ENCODE results near the gene THOC6. TPM values are rescaled to one million over a fixed set of nuclear protein-coding genes. Genes with fewer than 3 reads are reported as not detected.
"Not testable (repeated sequence)": the region's sequence is repeated elsewhere in the genome, so short reads cannot be mapped to it uniquely, and the experiment has no call there.

Gene THOC6
- total and polyA plus RNA-seq, 3 experiments from 2014 or later = 46.2 to 59.4 (median 56.8) TPM

- H3K4me3 Mint-ChIP-seq = peak overlapping the region in 2 of 7 donors; percentile 8 to 58
- Histone ChIP-seq H3K4me3 (ENCODE audit: low read length) (no peak overlapping the region), H3K27me3 (ENCODE audit: insufficient read depth, low read length, poor library complexity, severe bottlenecking) (peaks cover 7% of the 10 kb centered on the region), H3K36me3 (ENCODE audit: insufficient read depth, low read length) (no peaks in the 10 kb centered on the region), H3K4me1 (ENCODE audit: insufficient read depth, low read length) (peaks cover 25% of the 10 kb centered on the region), H3K9me3 (ENCODE audit: low read length) (no peaks in the 10 kb centered on the region), H3K27ac (ENCODE audit: low read depth, low read length) (no peak overlapping the region)
- peaks cover under 1 to 3% of the 10 kb centered on the region in 2 donors for H3K27me3 Mint-ChIP-seq
- DNase-seq = no peak
- H3K36me3 Mint-ChIP-seq = peaks cover 0 to 20% (median 6%) of the 10 kb centered on the region in 3 donors
- H3K4me1 Mint-ChIP-seq = peaks cover 29 to 62% (median 48%) of the 10 kb centered on the region in 3 donors
- ChIA-PET POLR2A (interaction anchor here (1.2 kb wide), 1 partner anchor 8 kb away, joined by 4 read pairs; no protein-coding TSS in a partner anchor), CTCF (interaction anchor here (1.8 to 6.3 kb wide), 3 partner anchors 8 to 79 kb away, joined by 5 to 94 read pairs (median 31); no protein-coding TSS in a partner anchor)
- no peaks in the 10 kb centered on the region for H3K9me3 Mint-ChIP-seq
- H3K27ac Mint-ChIP-seq = peak overlapping the region in 1 of 8 donors; percentile 31
These were observed 26.7 kb downstream of the THOC6 start for GRCh38 chr16:3050487-3050886.

DNA sequence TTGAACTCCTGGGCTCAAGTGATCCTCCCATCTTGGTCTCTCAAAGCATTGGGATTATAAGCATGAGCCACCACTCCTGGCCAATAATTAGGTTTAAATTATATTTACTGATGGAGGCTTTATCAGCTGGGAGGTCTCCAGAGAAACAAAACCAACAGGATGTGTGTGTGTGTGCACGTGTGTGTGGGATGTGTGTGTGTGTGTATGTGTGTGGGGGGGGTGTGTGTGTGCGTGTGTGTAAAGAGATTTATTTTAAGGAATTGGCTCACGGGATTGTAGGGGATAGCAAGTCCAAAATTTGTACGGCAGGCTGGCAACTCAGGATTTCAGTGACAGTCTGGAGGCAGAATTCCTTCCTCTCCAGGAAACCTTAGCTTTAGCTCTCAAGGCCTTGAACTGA lies 27.2 kb downstream of the THOC6 start:
- Histone ChIP-seq H3K4me3 (ENCODE audit: low read length) (no peak overlapping the region), H3K27me3 (ENCODE audit: insufficient read depth, low read length, poor library complexity, severe bottlenecking) (peaks cover 7% of the 10 kb centered on the region), H3K36me3 (ENCODE audit: insufficient read depth, low read length) (no peaks in the 10 kb centered on the region), H3K9me3 (ENCODE audit: low read length) (no peaks in the 10 kb centered on the region), H3K27ac (ENCODE audit: low read depth, low read length) (no peak overlapping the region), H3K4me1 (ENCODE audit: insufficient read depth, low read length) (peaks cover 25% of the 10 kb centered on the region)
- peaks cover 32 to 64% (median 53%) of the 10 kb centered on the region in 3 donors for H3K4me1 Mint-ChIP-seq
- no peak overlapping the region for H3K4me3 Mint-ChIP-seq
- CTCF ChIA-PET = interaction anchor here (1.2 to 6.3 kb wide), 4 partner anchors 9 to 78 kb away, joined by 3 to 94 read pairs (median 4); no protein-coding TSS in a partner anchor
- no peak for DNase-seq
- POLR2A ChIA-PET = interaction anchor here (0.6 kb wide), 1 partner anchor 79 kb away, joined by 3 read pairs; no protein-coding TSS in a partner anchor
- no peaks in the 10 kb centered on the region for H3K9me3 Mint-ChIP-seq
- H3K27me3 Mint-ChIP-seq = peaks cover 0 to 2% of the 10 kb centered on the region in 2 donors
- peaks cover 0 to 22% (median 6%) of the 10 kb centered on the region in 3 donors for H3K36me3 Mint-ChIP-seq
- H3K27ac Mint-ChIP-seq = peak overlapping the region in 1 of 8 donors; percentile 25

DNA sequence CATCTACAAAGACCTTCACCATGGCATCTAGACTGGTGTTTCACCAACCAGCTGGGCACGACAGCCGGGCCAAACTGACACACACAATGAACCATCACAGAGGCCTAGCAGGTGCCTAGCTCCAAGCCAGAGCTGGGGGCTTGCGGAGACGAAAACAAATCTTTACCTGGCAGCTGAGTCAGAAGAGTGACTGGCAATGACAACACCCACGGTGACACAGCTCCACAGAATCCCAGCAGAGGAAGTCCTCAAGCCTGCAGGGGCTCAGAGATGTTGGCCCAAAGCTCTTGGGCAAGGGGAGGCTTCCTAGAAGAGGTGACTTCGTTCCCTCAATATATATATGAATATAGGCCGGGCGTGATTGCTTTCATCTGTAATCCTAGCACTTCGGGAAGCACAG lies 27.7 kb downstream of the THOC6 start:
- no peak for DNase-seq
- H3K27ac Mint-ChIP-seq = peak overlapping the region in 3 of 8 donors; percentile 29 to 85 (median 52)
- no peak overlapping the region for H3K27ac ChIP-seq (ENCODE audit: low read depth, low read length)

DNA sequence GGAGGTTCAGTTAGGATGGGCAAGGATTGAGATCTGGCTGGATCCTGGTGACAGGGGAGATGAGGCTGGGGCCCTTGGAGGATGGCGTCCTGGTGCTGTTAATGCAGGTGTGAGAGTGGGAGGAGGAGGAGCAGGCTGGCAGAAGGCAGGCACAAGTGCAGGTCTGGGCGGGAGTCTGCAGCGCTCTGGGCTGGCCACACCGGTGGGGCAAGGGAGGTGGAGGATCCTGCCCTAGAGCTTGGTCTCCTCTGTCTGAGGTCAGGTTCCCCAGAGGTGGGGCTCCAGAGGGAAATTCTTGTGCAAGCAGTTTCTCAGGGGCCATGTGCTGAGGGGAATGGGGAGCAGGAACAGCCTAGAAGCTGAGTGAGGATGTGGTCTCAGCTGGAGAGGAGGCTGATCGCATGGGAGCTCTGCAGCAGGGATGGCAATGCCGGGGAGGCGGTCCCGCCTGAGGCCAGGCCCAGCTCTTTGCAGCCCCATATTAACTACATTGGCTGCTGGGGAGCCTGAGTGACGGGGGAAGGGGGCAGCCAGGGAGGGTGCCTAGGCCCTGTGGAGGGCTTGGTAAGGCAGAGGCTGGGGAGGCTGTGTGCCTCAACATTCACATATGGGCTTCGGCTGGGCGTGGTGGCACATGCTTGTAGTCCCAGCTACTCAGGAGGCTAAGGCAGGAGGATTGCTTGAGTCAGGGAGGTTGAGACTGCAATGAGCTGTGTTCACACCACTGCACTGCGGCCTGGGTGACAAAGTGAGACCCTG lies 28.9 kb downstream of the THOC6 start:
- H3K9me3 Mint-ChIP-seq; H3K9me3 ChIP-seq (ENCODE audit: low read length); DNase-seq; H3K27ac ChIP-seq (ENCODE audit: low read depth, low read length); H3K36me3 ChIP-seq (ENCODE audit: insufficient read depth, low read length); H3K4me3 Mint-ChIP-seq; H3K4me3 ChIP-seq (ENCODE audit: low read length); POLR2A ChIA-PET; H3K27me3 Mint-ChIP-seq; H3K27me3 ChIP-seq (ENCODE audit: insufficient read depth, low read length, poor library complexity, severe bottlenecking): not testable (repeated sequence)
- Mint-ChIP-seq H3K4me1 (peaks cover 40 to 72% (median 64%) of the 10 kb centered on the region in 3 donors), H3K36me3 (peaks cover 0 to 26% (median 6%) of the 10 kb centered on the region in 3 donors), H3K27ac (peak overlapping the region in 2 of 8 donors; percentile 42 to 70)
- CTCF ChIA-PET = interaction anchor here (6.3 kb wide), 1 partner anchor 21 kb away, joined by 94 read pairs; no protein-coding TSS in a partner anchor
- peaks cover 27% of the 10 kb centered on the region for H3K4me1 ChIP-seq (ENCODE audit: insufficient read depth, low read length)

More for the DNA sequence above, 27.7 kb downstream of the THOC6 start:
- ChIA-PET POLR2A (interaction anchor here (0.6 kb wide), 2 partner anchors 10 to 78 kb away, joined by 3 to 6 read pairs; no protein-coding TSS in a partner anchor), CTCF (interaction anchor here (1.2 to 6.3 kb wide), 4 partner anchors 8 to 78 kb away, joined by 3 to 94 read pairs (median 4); no protein-coding TSS in a partner anchor)
- Mint-ChIP-seq H3K4me3 (peak overlapping the region in 1 of 7 donors; percentile 32), H3K9me3 (no peaks in the 10 kb centered on the region), H3K36me3 (peaks cover 0 to 22% (median 6%) of the 10 kb centered on the region in 3 donors), H3K4me1 (peaks cover 32 to 67% (median 55%) of the 10 kb centered on the region in 3 donors), H3K27me3 (peaks cover 0 to 2% of the 10 kb centered on the region in 2 donors)
- Histone ChIP-seq H3K27me3 (ENCODE audit: insufficient read depth, low read length, poor library complexity, severe bottlenecking) (peaks cover 7% of the 10 kb centered on the region), H3K4me3 (ENCODE audit: low read length) (no peak overlapping the region), H3K9me3 (ENCODE audit: low read length) (no peaks in the 10 kb centered on the region), H3K36me3 (ENCODE audit: insufficient read depth, low read length) (no peaks in the 10 kb centered on the region), H3K4me1 (ENCODE audit: insufficient read depth, low read length) (peaks cover 23% of the 10 kb centered on the region)

DNA sequence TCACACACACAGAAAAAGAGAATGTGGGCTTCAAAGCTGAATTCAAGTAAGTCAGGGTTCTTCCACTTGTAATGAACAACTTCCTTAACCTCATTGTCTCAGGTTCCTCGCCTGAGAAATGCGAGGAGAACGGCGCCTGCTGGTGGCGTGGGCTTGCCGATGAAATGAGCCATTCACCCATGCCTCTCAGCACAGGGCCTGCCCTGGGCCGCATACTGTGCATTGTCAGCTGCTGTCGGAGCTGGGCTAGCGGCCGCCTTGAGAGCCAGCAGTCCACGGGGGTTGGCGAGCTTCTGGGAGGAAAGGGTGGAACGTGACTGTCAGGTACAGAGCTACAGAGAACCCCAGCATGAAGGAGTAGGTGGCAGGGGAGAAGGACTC lies 29.5 kb downstream of the THOC6 start:
- H3K4me3 ChIP-seq (ENCODE audit: low read length); H3K4me3 Mint-ChIP-seq; H3K9me3 ChIP-seq (ENCODE audit: low read length); POLR2A ChIA-PET; H3K27ac Mint-ChIP-seq; H3K36me3 ChIP-seq (ENCODE audit: insufficient read depth, low read length); H3K27me3 ChIP-seq (ENCODE audit: insufficient read depth, low read length, poor library complexity, severe bottlenecking); CTCF ChIA-PET; H3K9me3 Mint-ChIP-seq; H3K27ac ChIP-seq (ENCODE audit: low read depth, low read length); DNase-seq; H3K27me3 Mint-ChIP-seq: not testable (repeated sequence)
- Mint-ChIP-seq H3K4me1 (peaks cover 38 to 71% (median 61%) of the 10 kb centered on the region in 3 donors), H3K36me3 (peaks cover 0 to 26% (median 6%) of the 10 kb centered on the region in 3 donors)
- H3K4me1 ChIP-seq (ENCODE audit: insufficient read depth, low read length) = peaks cover 29% of the 10 kb centered on the region

DNA sequence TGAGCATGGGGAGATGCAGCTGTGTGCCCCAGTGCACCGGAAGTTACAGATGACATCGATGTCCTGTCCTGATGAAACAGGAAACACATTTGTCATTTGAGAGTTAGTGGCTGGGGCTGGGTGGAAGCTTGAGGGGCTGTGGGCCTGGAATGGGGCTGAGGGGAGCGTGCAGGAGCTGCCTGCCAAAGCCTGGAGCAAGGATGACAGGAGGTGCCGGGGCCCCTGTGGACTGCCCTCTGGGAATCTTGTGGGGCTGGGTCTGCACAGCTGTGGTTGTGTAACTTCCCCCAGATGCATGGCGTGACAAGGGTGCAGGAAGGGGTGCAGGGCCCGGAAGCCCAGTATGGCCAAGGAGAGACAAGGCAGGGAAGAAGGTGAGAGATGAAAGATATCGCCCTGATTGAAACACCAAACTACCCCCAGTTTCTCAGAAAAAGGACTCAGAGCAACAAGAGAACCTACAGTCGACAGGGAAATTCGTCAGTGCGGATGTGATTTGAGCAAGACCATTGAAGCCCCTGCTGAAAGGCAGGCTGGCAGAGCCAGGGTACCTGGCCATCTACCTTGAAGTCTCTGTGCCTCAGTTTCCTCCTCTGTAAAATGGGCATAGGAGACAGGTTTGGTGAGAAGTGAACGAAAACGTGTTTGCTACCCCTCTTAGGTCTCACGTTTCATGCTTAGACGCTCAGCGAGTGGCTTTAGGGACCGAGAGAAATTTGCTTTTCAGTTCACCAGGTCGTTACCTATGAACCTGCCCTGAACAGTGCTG lies 31.3 kb downstream of the THOC6 start:
- no peaks in the 10 kb centered on the region for H3K36me3 ChIP-seq (ENCODE audit: insufficient read depth, low read length)
- peaks cover 43 to 75% (median 58%) of the 10 kb centered on the region in 3 donors for H3K4me1 Mint-ChIP-seq
- no peaks in the 10 kb centered on the region for H3K9me3 Mint-ChIP-seq
- CTCF ChIA-PET = interaction anchor here (2.0 to 6.4 kb wide), 3 partner anchors 25 to 75 kb away, joined by 4 to 190 read pairs (median 82); partner anchors contain the start of gene ZNF213
- peak overlapping the region; percentile 55 to 81 (median 75) for H3K4me3 Mint-ChIP-seq
- no peak for DNase-seq
- H3K27me3 ChIP-seq (ENCODE audit: insufficient read depth, low read length, poor library complexity, severe bottlenecking) = no peaks in the 10 kb centered on the region
- POLR2A ChIA-PET = interaction anchor here (0.5 to 2.0 kb wide), 5 partner anchors 24 to 387 kb away, joined by 3 to 8 read pairs (median 4); partner anchors contain the start of gene ZNF213
- no peak overlapping the region for H3K27ac ChIP-seq (ENCODE audit: low read depth, low read length)
- no peaks in the 10 kb centered on the region for H3K27me3 Mint-ChIP-seq
- H3K9me3 ChIP-seq (ENCODE audit: low read length) = no peaks in the 10 kb centered on the region
- H3K36me3 Mint-ChIP-seq = peaks cover 0 to 33% (median 6%) of the 10 kb centered on the region in 3 donors
- peaks cover 37% of the 10 kb centered on the region for H3K4me1 ChIP-seq (ENCODE audit: insufficient read depth, low read length)
- no peak overlapping the region for H3K4me3 ChIP-seq (ENCODE audit: low read length)
- H3K27ac Mint-ChIP-seq = peak overlapping the region; percentile 72 to 98 (median 90)

- not testable (repeated sequence) for DNase-seq; H3K36me3 ChIP-seq (ENCODE audit: insufficient read depth, low read length); H3K9me3 Mint-ChIP-seq; H3K27ac ChIP-seq (ENCODE audit: low read depth, low read length); H3K4me3 ChIP-seq (ENCODE audit: low read length); H3K27me3 ChIP-seq (ENCODE audit: insufficient read depth, low read length, poor library complexity, severe bottlenecking); H3K9me3 ChIP-seq (ENCODE audit: low read length); H3K27me3 Mint-ChIP-seq
- peaks cover 0 to 33% (median 6%) of the 10 kb centered on the region in 3 donors for H3K36me3 Mint-ChIP-seq
- POLR2A ChIA-PET = interaction anchor here (1.4 to 2.0 kb wide), 3 partner anchors 24 to 74 kb away, joined by 3 to 8 read pairs (median 4); no protein-coding TSS in a partner anchor
- CTCF ChIA-PET = interaction anchor here (1.0 to 6.4 kb wide), 6 partner anchors 9 to 74 kb away, joined by 3 to 190 read pairs (median 4); partner anchors contain the start of genes IL32 and ZNF213
- peaks cover 42% of the 10 kb centered on the region for H3K4me1 ChIP-seq (ENCODE audit: insufficient read depth, low read length)
- H3K4me1 Mint-ChIP-seq = peaks cover 43 to 75% (median 58%) of the 10 kb centered on the region in 3 donors
- H3K27ac Mint-ChIP-seq = peak overlapping the region in 6 of 8 donors; percentile 72 to 95 (median 90)
- peak overlapping the region in 6 of 7 donors; percentile 55 to 81 (median 75) for H3K4me3 Mint-ChIP-seq
These were observed 31.9 kb downstream of the THOC6 start for GRCh38 chr16:3055734-3056115.

All from CD8-positive, alpha-beta memory T cell (primary cell).